Stromal cell of bone marrow (primary cell): ENCODE data around the gene STOML3.
A peak's percentile ranks its signal among the peaks of the same experiment; 100 is the strongest.

ENCODE experiments used
- DNase-seq: peaks from one replicate; pipeline ENCODE4 v3.0.0-alpha.2; 2012; ENCODE audit warnings: low read depth

STOML3 gene

DNA sequence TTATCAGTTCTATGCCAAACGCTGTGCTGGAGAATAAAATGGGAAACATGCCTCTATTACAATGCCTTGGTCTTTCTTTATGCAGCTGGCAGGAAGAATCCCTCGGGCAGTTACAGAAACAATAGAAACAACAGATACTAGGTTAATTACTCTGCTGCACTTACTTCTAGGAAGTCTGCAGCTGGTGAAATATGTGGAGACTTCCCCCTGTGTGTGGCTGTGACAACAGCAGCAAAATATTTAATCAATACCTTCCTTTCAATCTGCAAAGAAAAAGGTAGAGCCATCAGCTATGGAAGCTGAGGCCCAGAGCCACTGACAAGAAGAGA is 9.9 kb downstream of the STOML3 start:
- no peak for DNase-seq

DNA sequence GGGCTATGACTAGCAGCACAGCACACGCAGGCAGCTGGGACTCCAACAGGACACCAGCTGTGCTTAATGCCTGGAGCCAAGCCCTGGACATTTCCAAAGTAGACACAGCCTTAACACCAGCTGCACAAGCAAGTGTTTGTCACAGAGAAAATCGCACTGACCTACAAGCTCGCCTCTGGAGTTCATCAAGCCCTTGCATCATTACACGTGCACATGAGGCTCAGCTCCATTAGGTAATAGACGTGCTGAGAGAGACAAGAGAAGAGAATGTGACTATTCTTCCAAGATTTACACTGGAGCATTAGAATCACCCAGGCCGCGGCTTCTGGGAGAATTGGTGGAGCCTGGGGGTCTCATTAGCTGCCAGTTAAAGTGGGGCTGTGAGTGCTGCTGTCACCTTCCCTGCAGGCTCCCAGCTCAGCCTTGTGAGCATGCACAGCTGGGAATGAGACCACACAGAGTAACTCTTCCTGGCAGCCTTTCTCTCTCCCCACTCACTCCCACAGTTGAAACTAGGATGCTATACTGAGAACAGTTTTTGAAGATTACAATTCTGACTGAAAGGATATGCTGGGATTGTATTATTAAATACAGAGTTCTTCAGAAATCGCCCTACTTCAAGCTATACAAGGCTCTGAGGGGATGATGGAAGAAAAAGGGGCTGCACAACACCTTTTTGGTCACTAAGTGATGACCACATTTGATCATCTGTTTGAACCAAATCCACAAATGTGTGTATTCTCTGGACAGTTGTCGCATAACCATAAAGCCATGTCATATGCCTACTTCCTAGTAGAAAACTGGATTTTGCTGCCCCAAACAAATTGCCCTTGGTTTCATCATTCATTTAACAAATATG is 10.5 kb downstream of the STOML3 start:
- DNase-seq = no peak

DNA sequence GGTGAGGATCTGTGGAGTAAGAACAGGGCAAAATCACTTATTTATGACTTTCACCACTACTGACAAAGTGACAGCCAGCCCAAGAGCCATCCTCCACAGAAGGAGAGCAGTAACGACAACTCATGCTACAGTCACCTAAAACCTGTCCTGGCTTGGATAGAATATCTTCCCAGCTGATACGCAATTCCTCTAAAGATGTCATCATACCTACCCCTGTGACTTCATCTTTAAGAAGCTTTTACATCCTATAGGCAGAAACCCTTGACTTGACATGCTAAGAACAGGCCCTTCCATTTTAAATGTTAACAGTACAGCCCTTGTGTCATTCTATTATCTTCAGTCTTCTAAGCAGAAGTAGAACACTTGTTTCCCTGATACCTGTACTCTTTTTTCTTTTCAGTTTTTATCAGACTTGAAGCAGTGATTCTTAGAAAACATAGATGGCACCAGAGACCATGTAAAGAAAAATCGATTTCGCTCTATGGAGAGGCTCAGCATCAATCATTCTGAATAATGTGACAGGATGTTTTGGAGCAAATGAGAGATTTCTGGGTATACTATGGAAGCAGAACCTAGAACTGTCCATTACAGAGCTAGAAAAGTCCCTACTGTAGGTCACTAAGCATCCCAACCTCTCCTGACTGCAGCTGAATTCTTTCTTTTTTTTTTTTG is 20.1 kb downstream of the STOML3 start:
- no peak for DNase-seq

DNA sequence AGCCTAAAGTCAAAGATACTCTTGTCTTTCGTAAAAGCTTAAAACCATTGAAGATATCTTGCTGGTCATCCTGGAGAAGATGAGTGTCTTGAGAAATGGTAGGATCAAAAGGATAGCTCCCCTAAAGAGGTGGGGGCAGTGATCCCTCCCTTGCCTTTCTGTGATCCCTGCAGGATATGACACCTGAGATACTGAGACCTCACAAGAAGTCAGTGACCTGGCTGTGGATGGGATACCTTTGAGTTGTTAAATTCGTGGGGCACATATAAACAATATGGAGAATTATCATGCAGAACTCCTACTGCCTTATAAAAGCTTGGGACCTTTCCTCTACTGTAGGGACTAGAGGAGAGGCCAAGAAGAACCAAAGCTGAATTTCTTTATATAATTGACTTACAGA is 21.4 kb downstream of the STOML3 start:
- DNase-seq = no peak

DNA sequence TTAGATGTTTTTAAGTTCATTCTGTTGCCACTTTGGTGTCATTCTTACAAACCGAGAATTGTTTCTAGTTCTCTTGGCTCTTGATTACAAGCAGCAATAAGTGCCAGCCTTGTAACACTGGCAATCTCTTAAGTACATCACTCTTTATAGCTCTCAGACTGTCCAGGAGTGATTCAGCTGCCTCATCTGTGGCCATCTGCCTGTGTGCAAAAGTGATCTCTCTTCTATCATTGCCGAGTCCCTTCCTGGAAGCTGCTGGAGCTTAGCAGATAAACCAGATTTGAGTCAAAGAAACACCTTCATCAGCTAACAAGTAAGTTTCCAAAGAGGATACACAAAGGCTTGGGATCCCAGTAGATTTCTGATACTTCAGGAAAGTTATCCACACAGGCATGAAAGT is 23.2 kb downstream of the STOML3 start:
- no peak for DNase-seq

DNA sequence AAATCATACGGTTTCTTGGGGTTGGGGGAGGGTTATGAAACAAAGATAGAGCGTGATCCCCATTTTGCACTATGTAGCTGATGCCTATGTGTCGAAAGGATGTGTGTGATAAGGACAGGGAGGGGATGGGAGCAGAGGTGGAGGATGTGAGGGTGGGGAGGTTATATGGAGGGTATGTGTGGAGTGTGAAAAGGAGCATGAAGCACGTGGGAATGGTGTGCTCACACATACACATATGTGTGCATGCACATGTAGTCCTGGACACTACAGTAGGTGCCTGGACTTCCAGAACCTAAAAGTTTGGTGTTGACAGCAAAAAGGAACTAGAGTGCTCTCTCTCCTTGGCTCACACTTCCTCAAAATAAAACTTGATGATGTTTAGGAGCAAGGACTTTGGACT is 25.4 kb downstream of the STOML3 start:
- DNase-seq = no peak

DNA sequence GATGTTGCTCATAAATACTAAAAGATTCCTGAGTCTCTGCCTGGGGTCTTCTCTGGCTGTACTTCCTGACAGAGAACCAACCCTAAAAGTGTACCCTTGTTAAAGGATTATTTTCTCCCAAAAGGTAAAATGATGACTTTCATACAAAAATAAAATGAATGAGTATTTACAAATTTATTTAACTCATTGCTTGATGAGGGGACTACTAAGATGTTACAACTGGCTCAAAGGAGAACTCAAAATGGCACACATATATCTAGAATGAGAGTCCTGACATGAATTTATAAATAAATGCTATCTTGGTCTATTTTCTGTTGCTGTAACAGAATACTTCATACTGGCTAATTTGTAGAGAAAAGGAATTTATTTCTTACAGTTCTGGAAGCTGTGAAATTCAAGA is 30.5 kb downstream of the STOML3 start:
- no peak for DNase-seq

DNA sequence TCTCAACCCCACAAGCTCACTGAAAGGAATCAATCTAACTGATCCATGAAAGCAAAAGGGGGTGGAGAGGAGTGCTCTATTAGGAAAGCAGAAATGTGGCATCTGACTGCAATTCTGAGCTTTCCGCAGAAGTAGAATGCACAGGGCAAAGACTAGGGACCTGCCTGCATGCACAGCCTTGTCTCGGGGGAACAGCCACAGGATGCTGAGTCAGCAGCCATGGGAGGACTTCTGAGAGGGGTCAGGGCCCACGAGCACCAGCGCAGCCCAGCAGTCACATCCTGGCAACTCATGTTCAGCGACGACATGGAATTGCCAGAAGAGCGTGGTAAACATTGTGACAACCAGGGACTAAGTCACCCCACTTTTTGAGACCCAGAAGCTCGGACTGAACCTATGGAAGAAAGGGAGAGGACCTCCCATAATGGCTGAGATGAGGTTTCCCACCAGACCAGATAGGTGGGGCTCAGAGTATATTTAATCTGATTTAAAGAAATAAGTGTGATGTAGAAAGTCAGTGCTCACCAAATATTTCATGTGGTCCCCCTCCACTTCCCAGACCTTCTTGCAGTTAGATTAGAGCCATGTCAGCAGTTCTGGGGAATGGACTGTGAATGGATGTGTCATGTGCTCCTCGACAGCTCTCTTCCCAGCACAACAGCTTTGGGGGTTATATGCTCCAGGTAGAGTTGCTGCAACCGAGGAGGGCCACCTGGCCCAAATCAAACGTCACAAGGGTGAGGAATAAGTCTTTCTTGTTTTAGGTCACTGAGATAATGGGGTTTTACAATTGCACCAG is 32.6 kb downstream of the STOML3 start:
- DNase-seq = no peak

DNA sequence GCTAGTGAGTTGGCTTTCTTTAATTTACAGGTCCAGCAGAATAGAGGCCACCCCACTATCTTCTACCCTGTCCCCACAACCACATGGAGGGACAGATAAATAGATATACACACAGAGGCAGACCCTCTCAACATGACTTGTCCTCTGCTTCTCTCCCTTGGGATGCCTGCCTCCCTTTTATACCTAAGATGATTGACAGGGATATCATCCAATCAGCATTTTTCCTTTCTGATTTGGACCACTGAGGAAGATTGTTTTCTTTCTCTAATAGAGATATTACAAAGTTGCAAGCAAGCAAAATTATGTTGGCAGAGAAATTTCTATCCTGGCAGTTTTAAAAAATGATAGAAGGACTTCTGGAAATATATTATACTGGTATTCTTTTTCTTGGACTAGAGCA is 35.8 kb downstream of the STOML3 start:
- DNase-seq = no peak

DNA sequence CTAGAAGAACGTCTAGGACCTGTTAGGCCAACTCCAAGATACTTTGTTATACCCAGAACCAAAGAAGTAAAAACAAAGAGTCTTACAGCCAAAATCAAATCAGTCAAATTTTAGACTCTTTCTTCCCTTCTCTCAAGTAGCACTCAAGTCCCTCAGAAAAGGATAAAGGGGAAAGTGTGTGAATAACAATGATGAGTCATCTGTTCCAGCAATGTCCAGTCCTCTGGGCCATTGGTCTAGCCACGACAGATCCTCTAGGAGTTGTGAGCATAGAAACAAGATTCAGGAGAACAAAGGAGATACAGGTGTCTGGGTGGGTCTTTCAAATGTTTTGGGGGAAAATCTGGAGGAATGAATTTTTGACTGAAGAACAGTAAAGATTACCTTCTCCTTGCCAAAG is 36.3 kb downstream of the STOML3 start:
- no peak for DNase-seq

DNA sequence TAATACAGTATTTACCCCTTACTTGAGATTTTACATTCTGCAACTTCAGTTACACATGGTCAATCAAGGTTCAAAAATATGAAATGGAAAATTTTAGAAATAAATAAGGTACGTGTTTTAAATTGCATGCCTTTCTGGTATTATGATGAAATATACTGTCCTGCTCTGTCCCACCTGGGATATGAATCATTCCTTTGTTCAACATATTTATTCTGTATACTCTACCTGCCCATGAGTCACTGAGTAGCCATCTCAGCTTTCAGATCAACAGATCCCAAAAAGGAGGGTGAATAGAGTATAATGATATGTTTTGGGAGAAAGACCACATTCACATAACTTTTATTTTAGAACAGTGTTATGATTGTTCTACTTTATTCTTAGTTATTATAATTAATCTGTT is 37.8 kb downstream of the STOML3 start:
- DNase-seq = no peak

DNA sequence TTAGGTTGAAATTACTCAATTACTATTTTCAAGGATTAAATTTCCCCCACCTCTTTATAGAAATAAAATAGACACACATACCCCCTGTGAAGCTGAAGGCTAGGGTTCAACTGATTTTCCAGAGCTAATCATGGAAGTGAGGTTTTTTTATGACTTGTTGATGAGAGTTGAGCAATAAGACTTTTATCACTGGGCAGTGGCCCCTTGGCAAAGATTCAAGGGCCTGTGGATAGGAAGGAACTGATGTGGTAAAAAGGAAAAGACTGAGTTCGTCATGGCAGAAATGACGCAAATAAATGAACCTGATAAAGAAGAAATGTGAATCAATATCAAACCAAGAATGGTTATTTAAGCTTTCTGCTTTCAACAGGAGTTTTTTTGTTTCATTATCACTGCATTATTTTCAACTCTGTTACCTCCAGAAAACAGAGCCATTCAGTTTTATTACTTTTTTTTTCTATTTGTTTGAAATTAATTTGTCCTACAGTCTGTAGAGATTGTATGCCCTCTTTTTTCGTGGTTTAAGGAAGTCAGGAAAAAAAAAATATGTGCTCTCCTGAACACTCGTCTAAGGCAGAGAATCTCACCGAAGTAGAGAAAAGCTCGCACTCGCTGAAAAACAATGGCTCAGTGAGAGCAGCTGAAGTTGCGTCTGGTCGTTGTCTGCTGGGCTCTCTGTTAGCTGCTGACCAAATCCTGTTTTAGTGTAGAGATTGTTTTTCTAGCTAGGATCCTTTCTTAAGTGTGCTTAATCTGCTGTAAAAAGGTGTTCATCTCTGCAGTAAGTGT is 38.9 kb downstream of the STOML3 start:
- DNase-seq = no peak

DNA sequence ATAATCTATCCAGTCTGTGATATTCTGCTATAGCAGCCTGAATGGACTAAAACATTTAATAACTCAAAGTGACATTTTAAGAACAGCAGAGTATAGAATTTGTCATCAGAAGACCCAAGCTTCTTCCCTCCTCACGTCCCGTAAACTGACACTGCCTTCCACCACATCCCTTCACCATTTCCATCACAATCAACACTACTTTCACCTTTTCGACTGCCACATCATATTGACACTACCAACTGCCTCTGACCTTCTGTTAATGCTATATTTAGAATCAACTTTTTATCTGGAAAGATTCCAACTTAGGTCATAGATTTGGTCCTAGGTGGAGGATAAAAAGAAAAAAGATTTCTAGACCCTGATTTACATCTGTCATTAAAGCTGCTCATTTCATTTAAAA is 39.6 kb downstream of the STOML3 start:
- no peak for DNase-seq

DNA sequence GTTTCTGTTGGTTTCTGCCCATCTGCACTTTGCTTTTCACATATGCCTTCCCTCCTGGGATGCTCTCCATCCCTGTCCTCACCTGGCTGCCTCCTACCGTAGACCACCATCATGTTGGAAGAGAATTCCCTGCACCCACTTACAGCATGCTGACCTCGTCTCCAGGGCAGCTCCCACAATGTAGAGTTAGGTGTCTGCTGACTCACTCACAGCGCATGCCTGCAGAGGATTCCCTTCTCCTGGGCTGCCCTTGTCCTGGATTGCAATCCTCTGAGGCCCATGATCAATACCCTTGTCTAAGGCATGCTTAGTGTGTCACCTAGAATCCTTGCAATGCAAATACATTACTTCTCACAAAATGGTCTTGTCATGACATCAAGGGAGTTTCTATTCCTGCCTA is 43.6 kb downstream of the STOML3 start:
- DNase-seq = no peak

DNA sequence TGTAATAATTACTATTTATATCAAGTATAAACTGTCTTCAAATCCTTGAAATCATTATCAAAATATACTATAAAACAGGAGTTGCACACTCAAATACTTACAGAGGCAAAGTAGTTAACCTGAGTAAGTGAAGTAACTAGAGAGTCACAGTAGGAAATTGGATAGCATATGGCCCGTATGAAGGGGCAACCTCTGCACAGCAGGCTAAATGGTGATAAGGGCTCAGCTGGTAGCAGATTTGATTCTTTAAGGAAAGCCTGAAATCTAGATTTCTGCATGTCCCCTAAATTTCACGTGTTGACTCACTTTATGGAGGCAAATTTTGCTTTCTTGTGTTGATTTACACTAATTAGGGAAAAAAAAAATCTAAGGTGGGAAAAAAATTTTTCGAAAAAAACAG is 46.4 kb downstream of the STOML3 start:
- no peak for DNase-seq

DNA sequence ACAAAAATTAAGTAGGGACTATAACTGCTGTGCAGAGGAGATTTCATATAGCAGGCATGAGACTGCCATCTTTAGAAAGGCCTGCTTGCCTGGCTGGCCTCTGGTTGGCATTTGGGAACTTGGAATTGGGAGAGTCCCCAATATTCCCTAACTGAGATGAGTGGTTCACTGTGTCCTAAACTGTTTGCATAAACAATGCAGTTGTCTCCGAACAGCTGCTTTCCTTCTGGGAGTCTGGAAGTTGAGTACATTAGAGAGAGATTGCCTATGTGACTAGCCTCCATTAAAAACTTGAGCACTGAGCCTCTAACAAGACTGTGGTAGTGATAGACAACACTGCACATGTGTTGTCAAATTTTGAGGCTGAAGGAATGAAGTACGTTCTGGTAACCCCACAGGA is 47.4 kb downstream of the STOML3 start:
- no peak for DNase-seq

DNA sequence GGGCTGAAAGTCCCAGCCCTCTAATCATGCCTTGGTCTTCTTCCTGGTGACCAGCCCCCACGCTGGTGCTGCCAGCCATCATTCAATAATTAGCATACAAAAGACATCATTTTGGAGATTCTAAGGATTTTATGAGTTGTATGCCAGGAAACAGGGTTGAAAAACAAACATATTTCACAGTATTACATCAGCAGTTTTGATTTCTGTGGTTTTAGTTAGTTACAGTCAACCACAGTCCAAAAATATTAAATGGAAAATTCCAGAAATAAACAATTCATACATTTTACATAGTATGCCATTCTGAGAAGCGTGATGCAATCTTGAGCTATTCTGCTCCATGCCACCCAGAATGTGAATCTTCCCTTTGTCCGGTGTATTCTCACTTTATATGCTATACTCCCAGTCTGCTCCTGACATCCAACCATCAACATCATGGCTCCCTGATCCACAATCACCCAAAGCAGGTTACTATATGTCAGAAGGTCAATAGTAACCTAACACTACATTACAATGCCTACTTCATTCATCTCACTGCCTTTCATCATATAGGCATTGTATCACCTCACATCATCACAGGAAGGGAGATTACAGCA is 49.2 kb downstream of the STOML3 start:
- DNase-seq = peak; percentile 5

DNA sequence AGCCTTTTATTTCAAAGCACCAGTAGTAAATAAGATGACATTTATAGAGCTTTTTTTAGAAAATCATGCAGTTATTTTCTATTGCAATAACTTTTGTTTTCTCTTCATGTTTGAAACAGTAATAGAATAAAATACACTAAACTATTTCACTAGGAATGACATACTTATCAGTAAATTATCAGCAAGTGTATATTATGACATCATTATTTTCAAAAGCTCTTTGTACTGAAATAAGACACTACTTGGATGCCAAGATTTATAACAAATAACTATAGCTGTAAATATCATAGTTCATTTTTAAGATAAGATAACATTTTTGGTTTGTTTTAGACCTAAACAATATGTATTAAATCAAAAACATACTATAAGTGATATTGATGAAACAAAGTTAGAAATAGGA is 56.8 kb downstream of the STOML3 start:
- no peak for DNase-seq

DNA sequence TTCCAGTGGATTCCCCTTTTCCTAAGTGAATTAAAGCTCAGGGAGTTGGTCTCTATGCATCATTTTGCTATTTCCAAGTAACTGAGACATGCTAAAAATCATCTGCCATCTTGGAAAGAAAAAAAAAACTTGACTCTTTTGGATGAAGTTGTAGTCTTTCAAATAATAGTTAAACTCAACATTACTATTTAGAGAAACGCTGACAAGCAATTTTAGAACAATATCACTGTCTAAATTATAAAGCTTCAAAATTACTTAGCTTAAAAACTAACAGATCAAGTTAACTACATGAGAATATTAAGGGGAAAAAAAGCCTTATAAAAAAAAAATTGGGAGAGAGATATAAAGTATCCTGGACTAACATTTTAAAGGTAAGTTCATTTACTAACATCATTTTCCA is 68.5 kb downstream of the STOML3 start:
- no peak for DNase-seq

DNA sequence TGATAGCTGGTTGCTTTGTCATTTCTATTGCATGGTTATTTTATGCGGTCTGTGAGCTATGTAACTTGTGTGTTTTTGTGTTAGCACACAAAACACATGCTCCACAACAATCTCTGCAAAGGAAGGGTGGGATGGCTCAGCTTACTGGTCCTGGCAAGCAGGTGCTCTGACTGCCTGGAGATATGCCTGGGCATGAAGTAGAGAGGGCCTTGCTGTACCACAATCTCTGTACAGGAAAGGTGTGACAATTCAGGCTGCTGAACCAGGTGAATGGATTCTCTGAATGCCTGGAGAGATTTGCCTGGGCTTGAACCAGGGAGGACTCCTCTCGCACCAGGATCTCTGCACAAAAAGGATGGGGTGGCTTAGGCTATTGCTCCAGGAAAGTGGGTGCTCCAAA is 69.5 kb downstream of the STOML3 start:
- no peak for DNase-seq
